HepG2 (cell line): ENCODE results near the gene GRIK2. TPM values are rescaled to one million over a fixed set of nuclear protein-coding genes. Genes with fewer than 3 reads are reported as not detected.

Experiments used
- ATAC-seq: fragments of 200-7000 bp; cut with Tn5 transposase; 3 replicates; pipeline ENCODE4 v1.9.1; 2020; ENCODE audit warnings: mild to moderate bottlenecking, moderate library complexity
- BruUV-seq: library from RNA; stranded (reverse); fragments of 400-500 nt; replicated peaks from 2 replicates; lab custom pipeline; 2021; lab: Mats Ljungman, UMichigan
- CTCF ChIA-PET: fragments of 300-600 bp; formaldehyde crosslinking; extraction: SDS; loops from one replicate; lab custom pipeline; 2021; ENCODE audit warnings: low total read pairs, inconsistent platforms, low intra/inter-chr PET ratio; lab: Yijun Ruan, JAX
- POLR2A ChIA-PET: fragments of 350-600 bp; sonication (Branson Sonifier 250); formaldehyde crosslinking; loops from one replicate; lab custom pipeline; 2020; ENCODE audit warnings: antibody characterized with exemption, inconsistent platforms; lab: Yijun Ruan, JAX
- DNase-seq: peaks from one replicate; pipeline ENCODE4 v3.0.0-alpha.2; 2015; ENCODE audit warnings: low spot score
- FAIRE-seq: peaks from 3 replicates; lab custom pipeline; 2011; peaks lifted over from hg19 to GRCh38; lab: Jason Lieb, UNC
- H2AFZ ChIP-seq: one replicate; pipeline ENCODE4 v1.6.1; 2011; ENCODE audit warnings: low read length, inconsistent platforms
- H3K27ac ChIP-seq: fragments of 300-600 bp; 3 replicates; pipeline ENCODE4 v1.8.0; 2011; ENCODE audit warnings: mixed run types, mild to moderate bottlenecking, mixed read lengths, low read length, inconsistent platforms; ENCODE audit not compliant: insufficient read depth; ENCODE audit errors: extremely low read length
- H3K27me3 ChIP-seq, 2 experiments: fragments of 200-600 bp in 1 of 2; 2 replicates in 1 of 2; 3 replicates in 1 of 2; pipeline versions ENCODE4 v1.6.0 to v1.8.0; 2011; ENCODE audit warnings: low read length in 2 of 2, mild to moderate bottlenecking in 2 of 2, moderate library complexity in 2 of 2, inconsistent platforms in 1 of 2; ENCODE audit not compliant: insufficient read depth in 2 of 2, control insufficient read depth in 1 of 2
- H3K36me3 ChIP-seq, 2 experiments: fragments of 200-600 bp in 1 of 2; replicated peaks in 1 of 2; 2 replicates in 1 of 2; 3 replicates in 1 of 2; pipeline versions ENCODE4 v1.5.1 to v1.8.0; 2011; ENCODE audit warnings: low read length in 2 of 2, inconsistent platforms in 1 of 2; ENCODE audit not compliant: insufficient read depth in 2 of 2, control insufficient read depth in 1 of 2
- H3K4me1 ChIP-seq: 2 replicates; pipeline ENCODE4 v1.5.1; 2012; ENCODE audit warnings: low read length, inconsistent platforms; ENCODE audit not compliant: insufficient read depth
- H3K4me2 ChIP-seq: 2 replicates; pipeline ENCODE4 v1.6.0; 2011; ENCODE audit warnings: low read depth, low read length, inconsistent platforms
- H3K4me3 ChIP-seq, 3 experiments: fragments of 200-600 bp in 1 of 3; sonication (generic), shearing (Covaris generic) in 1 of 3; replicated peaks in 1 of 3; 2 replicates each; pipeline ENCODE4 v1.5.1; 2011 to 2016; ENCODE audit warnings: low read length in 3 of 3, inconsistent platforms in 2 of 3, low read depth in 2 of 3, mild to moderate bottlenecking in 2 of 3, control low read depth in 1 of 3, mixed read lengths in 1 of 3; ENCODE audit not compliant: insufficient read depth in 1 of 3
- H3K79me2 ChIP-seq: one replicate; pipeline ENCODE4 v1.6.1; 2011; ENCODE audit warnings: low read length, inconsistent platforms; ENCODE audit not compliant: insufficient read depth
- H3K9ac ChIP-seq: 2 replicates; pipeline ENCODE4 v1.6.0; 2011; ENCODE audit warnings: mild to moderate bottlenecking, low read depth, low read length, inconsistent platforms; ENCODE audit not compliant: insufficient read depth
- H3K9me3 ChIP-seq: 2 replicates; pipeline ENCODE4 v1.5.1; 2012; ENCODE audit warnings: mild to moderate bottlenecking, low read length
- H4K20me1 ChIP-seq: 2 replicates; pipeline ENCODE4 v1.6.0; 2011; ENCODE audit warnings: inconsistent platforms, mild to moderate bottlenecking, low read length, moderate library complexity; ENCODE audit not compliant: insufficient read depth
- ARNT2 ChIP-seq: sonication (generic); formaldehyde crosslinking; IDR thresholded peaks from 2 replicates; pipeline ENCODE4 v1.8.0; 2022; ENCODE audit warnings: mild to moderate bottlenecking, low read depth, missing genetic modification reagents, moderate library complexity
- CREB1 ChIP-seq, 2 experiments: fragments of 450-650 bp in 1 of 2; IDR thresholded peaks; 2 replicates each; pipeline ENCODE4 v1.6.1; 2016 to 2017; ENCODE audit warnings: control low read depth in 1 of 2, mild to moderate bottlenecking in 1 of 2, missing compliant biosample characterization in 1 of 2, missing genetic modification characterization in 1 of 2
- MYC ChIP-seq: sonication (generic); formaldehyde crosslinking; IDR thresholded peaks from 2 replicates; pipeline ENCODE4 v1.9.0; 2021; ENCODE audit warnings: missing genetic modification reagents, borderline replicate concordance
- NFE2 ChIP-seq: sonication (generic); formaldehyde crosslinking; IDR thresholded peaks from 2 replicates; pipeline ENCODE4 v1.4.0; 2020; ENCODE audit warnings: missing genetic modification reagents
- PHF20 ChIP-seq: sonication (generic); formaldehyde crosslinking; IDR thresholded peaks from 2 replicates; pipeline ENCODE4 v1.5.0; 2020; ENCODE audit warnings: mild to moderate bottlenecking, missing genetic modification reagents
- RBM22 ChIP-seq: fragments of 200-400 bp; formaldehyde crosslinking; optimal IDR thresholded peaks from 2 replicates; pipeline ENCODE3; 2017; ENCODE audit warnings: mild to moderate bottlenecking, low read length, moderate library complexity
- ZBTB38 ChIP-seq: sonication (generic); formaldehyde crosslinking; IDR thresholded peaks from 2 replicates; pipeline ENCODE4 v1.5.1; 2020; ENCODE audit warnings: mild to moderate bottlenecking, missing genetic modification reagents
- ZBTB39 ChIP-seq: sonication (generic); formaldehyde crosslinking; IDR thresholded peaks from 2 replicates; pipeline ENCODE4 v1.5.0; 2020; ENCODE audit warnings: missing genetic modification reagents
- ZMAT5 ChIP-seq: sonication (generic); formaldehyde crosslinking; IDR thresholded peaks from 2 replicates; pipeline ENCODE4 v1.5.0; 2020; ENCODE audit warnings: mild to moderate bottlenecking, low read depth, missing genetic modification reagents, borderline replicate concordance
- ZNF441 ChIP-seq: sonication (generic); formaldehyde crosslinking; IDR thresholded peaks from 2 replicates; pipeline ENCODE4 v1.7.0; 2021; ENCODE audit warnings: missing genetic modification reagents, borderline replicate concordance
- ZNF513 ChIP-seq: sonication (generic); formaldehyde crosslinking; conservative IDR thresholded peaks from 2 replicates; pipeline ENCODE4 v1.5.0; 2020; ENCODE audit warnings: missing genetic modification reagents
- ZNF773 ChIP-seq: sonication (generic); formaldehyde crosslinking; IDR thresholded peaks from 2 replicates; pipeline ENCODE4 v1.4.0; 2020; ENCODE audit warnings: missing genetic modification reagents, borderline replicate concordance
- ZNF790 ChIP-seq: sonication (generic); formaldehyde crosslinking; IDR thresholded peaks from 2 replicates; pipeline ENCODE4 v1.8.0; 2022; ENCODE audit warnings: missing genetic modification reagents, mild to moderate bottlenecking, borderline replicate concordance
- WGBS: methylation state at CpG from one replicate; pipeline ENCODE4 v1.1.6; 2017; ENCODE audit warnings: low lambda C conversion rate; 5-methylcytosine and 5-hydroxymethylcytosine counted together
- in situ Hi-C: cut with HindIII; loops from 2 replicates; pipeline ENCODE4 v1.10.0; 2017; ENCODE audit warnings: low pct_unique_long_range_greater_than_20kb; ENCODE audit not compliant: extremely low pct_ligation_motif_present
- intact Hi-C: fragments of 100-400 bp; cut with micrococcal nuclease; formaldehyde crosslinking; loops from one replicate; pipeline ENCODE4 v1.10.0; 2022; ENCODE audit not compliant: unreplicated experiment
- polyA plus RNA-seq, 8 experiments: library from polyadenylated mRNA; depleted of rRNA in 3 of 8; stranded (reverse) in 7 of 8; unstranded in 1 of 8; fragments of >200 nt; fragmentation: Illumina TruSeq in 4 of 8; extraction: Trizol in 4 of 8; gene quantifications; 2 replicates each; pipeline versions ENCODE4 v1.2.1 to v1.2.3, GENCODE V29; 2011 to 2016; ENCODE audit warnings: low read depth in 4 of 8, missing spikeins in 1 of 8, mixed read lengths in 1 of 8; ENCODE audit not compliant: insufficient read depth in 1 of 8
- total RNA-seq, 5 experiments: library from RNA; depleted of rRNA; stranded (reverse); fragments of >200 nt; fragmentation: Illumina TruSeq; extraction: Trizol; gene quantifications; 2 replicates each; pipeline ENCODE4 v1.2.3, GENCODE V29; 2016; ENCODE audit warnings: low read depth in 1 of 5

The GRIK2 gene
- total and polyA plus RNA-seq, 2 of the 13 experiments (the other 11 are each of a cell fraction or from before 2014, with no cell fraction given): not detected

DNA sequence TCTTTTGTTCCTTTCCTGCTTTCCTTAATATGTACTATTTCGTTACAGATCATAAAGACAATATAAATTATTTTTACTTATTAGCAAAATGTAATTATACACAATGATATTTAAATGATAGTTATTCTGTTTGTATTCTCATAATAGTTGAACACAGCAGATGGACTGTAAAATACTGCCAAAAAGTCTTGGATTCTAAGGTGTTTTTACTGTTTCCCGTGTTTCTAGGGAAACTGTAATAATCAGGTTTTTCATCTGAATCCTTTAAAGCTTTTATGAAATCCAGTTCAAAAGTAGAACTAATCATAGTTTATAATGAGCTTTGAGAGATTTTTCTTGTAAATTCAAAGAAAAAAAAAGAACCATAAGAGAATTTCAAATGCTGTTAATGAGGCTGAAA, 148.4 kb downstream of the GRIK2 start (continued):
- TF ChIP-seq CREB1 (IDR thresholded peaks at IDR 0.05): no peak
- no peak for TF ChIP-seq CREB1 (CRISPR knock-in tag; IDR thresholded peaks at IDR 0.05)
- no peak for TF ChIP-seq ARNT2
- no peak for TF ChIP-seq PHF20 (CRISPR knock-in tag)
- no peak for TF ChIP-seq ZMAT5 (CRISPR knock-in tag)
- no peak for TF ChIP-seq MYC
- no peak for TF ChIP-seq NFE2 (CRISPR knock-in tag)
- no peak for TF ChIP-seq ZBTB39 (CRISPR knock-in tag)
- TF ChIP-seq ZNF790 (CRISPR knock-in tag): no peak
- TF ChIP-seq ZBTB38 (CRISPR knock-in tag): no peak
- TF ChIP-seq RBM22: no peak

- H3K9ac ChIP-seq: no peak overlapping the region
- H3K4me1 ChIP-seq: no peaks in the 10 kb centered on the region
- in situ Hi-C loops: no loop called here
- BruUV-seq: no TSS peak
- no peaks in the 10 kb centered on the region for H3K9me3 ChIP-seq
- ChIA-PET POLR2A (no interaction called here), CTCF (no interaction called here)
- no peak overlapping the region for H3K4me2 ChIP-seq
- intact Hi-C loops: no loop called here
- FAIRE-seq: no peak
- no peaks in the 10 kb centered on the region for H4K20me1 ChIP-seq
- 0% methylated on average over 1 of the region's 1 CpG for WGBS
- no peak for DNase-seq
- H2AFZ ChIP-seq: no peak overlapping the region
- H3K79me2 ChIP-seq: no peaks in the 10 kb centered on the region
- H3K4me3 ChIP-seq: no peak overlapping the region
- H3K36me3 ChIP-seq: no peaks in the 10 kb centered on the region
- no peak for ATAC-seq
- H3K27me3 ChIP-seq: no peaks in the 10 kb centered on the region
- H3K27ac ChIP-seq: no peak overlapping the region
- TF ChIP-seq ZNF441 (CRISPR knock-in tag) (no peak), ZNF773 (CRISPR knock-in tag) (no peak), ZNF513 (CRISPR knock-in tag) (no peak)
Measured at GRCh38 chr6:101543796-101544195, 150.3 kb downstream of the GRIK2 start.
